Testis (tissue), 3 donors: ENCODE measurements around the gene PTGER1. TPM values are rescaled to one million over a fixed set of nuclear protein-coding genes. Genes with fewer than 3 reads are reported as not detected.
A peak's percentile ranks its signal among the peaks of the same experiment; 100 is the strongest.

Experiments used
- DNase-seq: peaks from one replicate; pipeline ENCODE4 v3.0.0-alpha.2; 2019
- H3K27ac ChIP-seq, 2 donors: fragments of 200-600 bp; sonication (generic); one replicate each; pipeline ENCODE4 v1.5.1; 2019
- H3K27me3 ChIP-seq: fragments of 200-600 bp; sonication (generic); one replicate; pipeline ENCODE4 v1.5.1; 2019
- H3K36me3 ChIP-seq: fragments of 200-600 bp; sonication (generic); one replicate; pipeline ENCODE4 v1.5.1; 2017; ENCODE audit warnings: low read depth; ENCODE audit errors: missing control alignments
- H3K4me1 ChIP-seq: fragments of 200-600 bp; sonication (generic); one replicate; pipeline ENCODE4 v1.5.1; 2019
- H3K4me3 ChIP-seq, 2 donors: fragments of 200-600 bp; sonication (generic); one replicate each; pipeline ENCODE4 v1.5.1; 2017 to 2019
- H3K9me3 ChIP-seq: fragments of 200-600 bp; sonication (generic); one replicate; pipeline ENCODE4 v1.5.1; 2017
- CTCF ChIP-seq, 3 experiments: fragments of 450-650 bp in 2 of 3; fragments of 200-600 bp in 1 of 3; sonication (generic) in 1 of 3; IDR thresholded peaks; one replicate each; pipeline ENCODE4 v1.5.1; 2016 to 2019; ENCODE audit warnings: antibody characterized with exemption in 3 of 3, mild to moderate bottlenecking in 2 of 3, moderate library complexity in 1 of 3
- POLR2A ChIP-seq: fragments of 450-650 bp; IDR thresholded peaks from one replicate; pipeline ENCODE4 v1.6.1; 2017; ENCODE audit warnings: antibody characterized with exemption, mild to moderate bottlenecking, moderate library complexity
- WGBS, 2 donors: methylation state at CpG; one replicate each; pipeline ENCODE4 v1.1.5; 2018; 5-methylcytosine and 5-hydroxymethylcytosine counted together
- intact Hi-C: fragments of 100-400 bp; cut with DNase I; formaldehyde crosslinking; loops from one replicate; pipeline ENCODE4 v1.15.1; 2023; ENCODE audit warnings: low total_unique reads
- polyA plus RNA-seq: library from polyadenylated mRNA; stranded (reverse); fragments of 350-450 nt; fragmentation: Illumina TruSeq; extraction: RNeasy Lipid Tissue Mini Kit (QIAGEN cat#74804); gene quantifications from one replicate; pipeline ENCODE4 v1.2.3, GENCODE V29; 2014; ENCODE audit warnings: low read depth, low replicate concordance; ENCODE audit not compliant: insufficient read depth
- total RNA-seq, 2 donors: library from RNA; depleted of rRNA; stranded (reverse); fragments of >200 nt; gene quantifications; one replicate each; pipeline ENCODE4 v1.2.3, GENCODE V29; 2016

PTGER1 gene
- total and polyA plus RNA-seq, 3 donors from 2014 or later = 0.22 to 1.5 (median 1.4) TPM

DNA sequence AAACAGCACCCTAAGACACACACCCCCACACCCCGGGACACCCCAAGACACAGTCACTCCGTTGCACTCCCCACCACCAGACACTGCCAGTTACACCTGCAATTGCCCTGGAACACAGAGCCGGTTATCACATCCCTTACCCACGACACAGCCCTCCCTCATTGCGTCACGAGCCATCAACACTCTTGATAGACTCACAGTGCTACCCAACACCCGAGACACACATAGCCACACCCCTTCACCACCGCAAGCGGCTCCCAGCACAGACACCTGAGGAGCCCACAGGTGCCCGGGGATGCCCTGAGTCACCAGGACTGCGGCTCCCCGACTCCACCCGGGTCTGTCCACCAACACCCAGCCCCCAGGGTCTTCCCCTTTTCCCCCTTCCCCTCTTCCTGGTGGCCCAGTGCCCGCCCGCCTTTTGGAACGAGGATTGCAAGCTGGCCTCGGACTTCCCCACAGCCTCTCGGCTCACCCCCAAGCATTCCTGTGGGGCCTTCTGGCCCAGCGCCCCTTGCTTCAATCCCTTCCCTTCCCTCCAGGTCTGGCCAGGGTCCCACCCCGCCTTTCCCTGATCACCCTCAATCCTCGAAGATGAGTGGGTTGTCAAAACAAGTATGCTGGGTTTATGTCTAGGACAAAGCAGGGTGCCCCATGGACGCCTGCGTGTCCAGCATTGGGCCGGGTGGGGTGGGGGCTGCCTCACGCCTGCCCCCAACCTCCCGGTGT is 1.7 kb upstream of the PTGER1 start:
- H3K4me1 ChIP-seq = peaks cover 6% of the 10 kb centered on the region
- intact Hi-C loops = loop anchor here (10.0 kb wide), 1 partner anchor 52 kb away; no protein-coding TSS in a partner anchor
- H3K27me3 ChIP-seq = no peaks in the 10 kb centered on the region
- TF ChIP-seq CTCF (IDR thresholded peaks at IDR 0.05) = no peak
- 73 to 84% methylated on average over 21 to 26 of the region's 26 CpGs for WGBS, 2 donors
- no peak overlapping the region for H3K4me3 ChIP-seq
- no peak overlapping the region for H3K27ac ChIP-seq
- H3K36me3 ChIP-seq = no peaks in the 10 kb centered on the region
- H3K9me3 ChIP-seq = no peaks in the 10 kb centered on the region
- no peak for DNase-seq

DNA sequence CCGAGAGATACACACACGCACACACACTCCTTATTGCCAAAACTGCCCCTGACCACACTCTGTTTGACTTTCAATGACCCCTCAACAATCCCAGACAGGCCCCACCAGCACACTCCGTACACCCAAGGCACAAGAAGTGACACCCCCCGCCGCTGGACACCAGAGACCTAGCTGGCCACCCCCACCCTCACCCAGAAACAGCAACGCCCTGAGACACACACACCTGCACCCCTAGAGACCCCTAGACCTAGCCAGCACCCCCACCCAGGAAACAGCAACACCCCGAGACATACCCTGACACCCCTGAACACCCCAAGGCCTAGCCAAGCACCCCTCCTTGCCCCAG is 1.1 kb upstream of the PTGER1 start:
- TF ChIP-seq CTCF (IDR thresholded peaks at IDR 0.05) (no peak), POLR2A (no peak)
- intact Hi-C loops = loop anchor here (10.0 kb wide), 1 partner anchor 51 kb away; no protein-coding TSS in a partner anchor
- H3K9me3 ChIP-seq = no peaks in the 10 kb centered on the region
- no peaks in the 10 kb centered on the region for H3K36me3 ChIP-seq
- peaks cover 6% of the 10 kb centered on the region for H3K4me1 ChIP-seq
- no peak overlapping the region for H3K4me3 ChIP-seq
- DNase-seq = no peak
- no peaks in the 10 kb centered on the region for H3K27me3 ChIP-seq
- no peak overlapping the region for H3K27ac ChIP-seq
- WGBS, 2 donors = 86 to 99% methylated on average over 7 of the region's 7 CpGs

- no peak for DNase-seq
- no peaks in the 10 kb centered on the region for H3K36me3 ChIP-seq
- no peaks in the 10 kb centered on the region for H3K27me3 ChIP-seq
- H3K9me3 ChIP-seq = no peaks in the 10 kb centered on the region
- no peak overlapping the region for H3K27ac ChIP-seq
- WGBS, 2 donors = 40 to 61% methylated on average over 1 to 12 of the region's 12 CpGs
- H3K4me3 ChIP-seq = no peak overlapping the region
- H3K4me1 ChIP-seq = peaks cover 6% of the 10 kb centered on the region
- no peak for TF ChIP-seq CTCF (IDR thresholded peaks at IDR 0.05)
- no peak for TF ChIP-seq POLR2A
- intact Hi-C loops = loop anchor here (10.0 kb wide), 1 partner anchor 50 kb away; no protein-coding TSS in a partner anchor
Measured at GRCh38 chr19:14474827-14475226, 327 bp downstream of the PTGER1 start.

GRCh38 chr19:14473978-14474578 is 1.1 kb downstream of the PTGER1 start:
- Histone ChIP-seq H3K27me3 (no peaks in the 10 kb centered on the region), H3K4me3 (no peak overlapping the region), H3K4me1 (peaks cover 6% of the 10 kb centered on the region), H3K36me3 (no peaks in the 10 kb centered on the region), H3K9me3 (no peaks in the 10 kb centered on the region), H3K27ac (no peak overlapping the region)
- intact Hi-C loops = loop anchor here (10.0 kb wide), 1 partner anchor 49 kb away; no protein-coding TSS in a partner anchor
- no peak for TF ChIP-seq CTCF (IDR thresholded peaks at IDR 0.05)
- TF ChIP-seq POLR2A = no peak
- WGBS, 2 donors = 14 to 53% methylated on average over 4 to 44 of the region's 53 CpGs
- peak; percentile 59 for DNase-seq
